ENCODE results near the gene LMO3.

GRCh38 chr12:16531621-16532020 is 74.3 kb downstream of the LMO3 start:
- no peak for TF ChIP-seq CTCF (IDR thresholded peaks at IDR 0.05; ENCODE audit: poor library complexity)
- no peak for TF ChIP-seq EZH2 (IDR thresholded peaks at IDR 0.05; ENCODE audit: borderline replicate concordance)

All from hepatocyte (in vitro differentiated cells).